ENCODE results near the gene ATG2B.

GRCh38 chr14:96345669-96346068 is 17.5 kb downstream of the ATG2B start:
- no peak for TF ChIP-seq CTCF (IDR thresholded peaks at IDR 0.05 in 4 of 5, conservative IDR thresholded peaks at IDR 0.05 in 1 of 5)
- TF ChIP-seq POLR2A (IDR thresholded peaks at IDR 0.05), result no peak

Data from gastrocnemius medialis (tissue), 4 donors.